HG02759 (cell line): ENCODE measurements around the gene WAPL.
"Not testable (repeated sequence)": the region's sequence is repeated elsewhere in the genome, so short reads cannot be mapped to it uniquely, and the experiment has no call there.

Experiments used
- ATAC-seq: cut with Tn5 transposase; IDR thresholded peaks from one replicate; pipeline ENCODE4 v1.9.1; 2021; ENCODE audit warnings: mild to moderate bottlenecking, moderate library complexity; ENCODE audit not compliant: unreplicated experiment

The WAPL gene

GRCh38 chr10:86521678-86522509, at the start of gene WAPL:
Gene WAPL (minus strand): TSS chr10:86521792. CDS start chr10:86518069, 3,723 bp downstream.
- ATAC-seq: peak; percentile 96

DNA sequence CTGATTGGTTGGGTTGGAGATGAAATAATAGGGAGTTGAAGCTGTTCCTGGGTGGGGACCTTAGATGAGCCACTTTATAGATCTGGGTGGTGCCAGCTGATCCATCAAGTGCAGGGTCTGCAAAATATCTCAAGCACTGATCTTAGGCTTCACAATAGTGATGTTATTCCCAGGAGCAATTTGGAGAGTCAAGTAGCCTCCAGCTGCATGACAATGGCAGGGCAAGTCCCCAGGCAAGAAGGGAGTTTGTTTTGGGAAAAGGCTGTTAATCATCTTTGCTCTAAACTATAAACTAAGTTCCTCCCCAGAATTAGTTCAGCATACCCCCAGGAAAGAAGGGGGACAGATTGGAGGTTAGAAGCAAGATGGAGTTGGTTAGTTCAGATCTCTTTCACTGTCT, 47.7 kb upstream of the WAPL start:
- no peak for ATAC-seq

- not testable (repeated sequence) for ATAC-seq
Measured at GRCh38 chr10:86566518-86566917, 44.9 kb upstream of the WAPL start.

GRCh38 chr10:86563338-86563737, 41.7 kb upstream of the WAPL start:
- not testable (repeated sequence) for ATAC-seq

DNA sequence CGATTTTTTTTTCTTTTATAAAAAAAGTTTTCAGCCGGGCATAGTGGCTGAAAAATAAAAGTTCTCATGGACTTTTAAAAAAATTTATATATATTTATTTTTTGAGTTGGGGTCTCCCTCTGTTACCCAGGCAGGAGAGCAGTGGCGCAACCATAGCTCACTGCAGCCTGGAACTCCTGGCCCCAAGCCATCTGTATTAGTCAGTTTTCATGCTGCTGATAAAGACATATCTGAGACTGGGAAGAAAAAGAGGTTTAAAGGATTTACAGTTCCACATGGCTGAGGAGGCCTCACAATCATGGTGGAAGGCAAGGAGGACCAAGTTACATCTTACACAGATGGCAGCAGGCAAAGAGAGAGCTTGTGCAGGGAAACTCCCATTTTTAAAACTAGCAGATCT, 37.1 kb upstream of the WAPL start:
- not testable (repeated sequence) for ATAC-seq

GRCh38 chr10:86556933-86557649, 35.5 kb upstream of the WAPL start:
- ATAC-seq: no peak

GRCh38 chr10:86556532-86556931, 34.9 kb upstream of the WAPL start:
- ATAC-seq: no peak

- ATAC-seq: no peak
Measured at GRCh38 chr10:86553639-86554038, 32.0 kb upstream of the WAPL start.

DNA sequence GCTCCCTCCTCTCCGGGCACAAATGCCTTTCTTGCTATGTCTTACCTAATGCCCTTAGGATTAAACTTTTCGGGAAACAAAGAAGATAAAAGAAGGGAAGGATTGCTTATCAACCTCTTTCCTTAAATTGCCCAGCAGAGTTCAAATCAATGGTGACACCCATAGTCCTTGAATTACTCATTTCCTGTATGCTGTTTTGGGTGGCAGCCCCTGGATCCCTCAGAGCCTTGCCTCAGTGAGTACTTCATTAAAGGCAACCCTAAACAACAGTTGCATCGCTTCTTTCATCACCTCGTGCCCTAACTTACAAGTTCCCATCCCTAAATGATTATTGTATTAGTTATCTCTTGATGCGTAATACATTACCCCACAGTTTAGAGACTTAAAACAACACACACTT, 31.6 kb upstream of the WAPL start:
- ATAC-seq: no peak

DNA sequence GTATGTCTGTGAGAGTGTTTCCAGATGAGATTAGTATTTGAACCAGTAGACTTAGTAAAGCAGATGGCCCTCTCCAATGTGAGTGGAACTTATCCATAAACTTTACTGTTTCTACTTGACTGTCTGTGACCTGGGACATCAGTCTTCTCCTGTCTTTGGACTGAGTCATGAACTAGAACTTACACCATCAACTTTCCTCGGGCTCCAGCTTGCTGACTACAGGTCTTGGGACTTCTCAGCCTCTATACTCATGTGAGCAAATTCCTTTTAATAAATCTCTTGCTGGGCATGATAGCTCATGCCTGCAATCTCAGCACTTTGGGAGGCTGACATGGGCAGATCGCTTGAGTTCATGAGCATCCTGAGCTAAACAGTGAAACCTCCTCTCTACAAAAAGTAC, 25.7 kb upstream of the WAPL start:
- ATAC-seq: no peak

DNA sequence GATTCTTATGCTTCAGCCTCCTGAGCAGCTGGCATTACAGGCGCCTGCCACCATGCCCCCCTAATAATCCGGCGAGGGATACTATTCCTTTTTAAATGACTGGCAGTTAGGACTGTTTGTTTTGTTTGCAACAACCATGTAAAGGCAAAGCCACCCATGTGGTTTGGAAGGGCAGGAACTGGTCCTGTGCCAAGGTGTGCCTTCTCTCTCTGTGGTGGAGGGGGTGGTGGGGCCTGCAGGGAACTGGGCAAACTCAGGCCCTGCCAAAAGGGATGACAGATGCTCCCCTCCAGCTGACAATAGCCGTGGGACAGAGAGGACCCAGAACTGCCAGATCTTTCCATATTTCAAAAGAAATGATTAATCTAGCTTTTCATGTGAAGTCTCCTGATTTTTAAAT, 23.5 kb upstream of the WAPL start:
- ATAC-seq: no peak

DNA sequence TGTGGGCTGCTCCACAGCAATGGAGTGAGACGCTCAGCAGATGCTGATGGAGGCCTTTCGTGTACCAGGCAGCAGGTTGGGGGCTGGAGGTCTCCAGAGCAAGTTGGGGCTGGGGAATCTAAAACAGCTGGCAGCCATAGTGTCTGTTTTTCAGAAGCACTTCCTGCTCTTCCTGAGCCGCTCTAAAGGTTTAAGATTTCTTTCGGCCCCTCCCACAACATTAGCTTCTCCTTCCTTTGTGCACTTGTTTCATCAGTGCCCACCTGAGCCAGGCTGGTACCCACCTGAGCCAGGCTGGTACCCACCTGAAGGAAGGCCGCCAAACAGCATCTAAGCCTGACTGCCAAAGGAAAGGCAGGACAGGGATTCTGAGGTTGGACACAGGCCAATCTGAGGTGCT, 18.4 kb upstream of the WAPL start:
- no peak for ATAC-seq

DNA sequence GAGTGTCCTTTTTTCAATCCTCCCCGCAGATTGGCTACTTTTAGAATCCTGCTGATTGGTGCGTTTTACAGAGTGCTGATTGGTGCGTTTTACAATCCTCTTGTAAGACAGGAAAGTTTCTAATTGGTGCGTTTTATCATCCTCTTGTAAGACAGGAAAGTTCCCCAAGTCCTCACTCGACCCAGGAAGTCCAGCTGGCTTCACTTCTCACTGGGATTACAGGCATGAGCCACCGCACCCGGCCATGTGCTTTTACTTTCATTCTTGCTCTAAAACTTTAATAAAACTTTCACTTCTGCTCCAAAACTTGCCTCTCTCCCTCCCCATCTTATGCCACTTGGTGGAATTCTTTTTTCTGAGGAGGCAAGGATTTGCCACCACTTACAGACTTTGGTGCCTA, 17.0 kb upstream of the WAPL start:
- ATAC-seq: no peak

- not testable (repeated sequence) for ATAC-seq
Measured at GRCh38 chr10:86538040-86538439, 16.4 kb upstream of the WAPL start.

GRCh38 chr10:86536294-86536861, 14.8 kb upstream of the WAPL start:
- ATAC-seq: no peak

GRCh38 chr10:86535132-86535882, 13.7 kb upstream of the WAPL start:
- peak; percentile 36 for ATAC-seq

GRCh38 chr10:86533328-86533727, 11.7 kb upstream of the WAPL start:
- ATAC-seq: no peak

DNA sequence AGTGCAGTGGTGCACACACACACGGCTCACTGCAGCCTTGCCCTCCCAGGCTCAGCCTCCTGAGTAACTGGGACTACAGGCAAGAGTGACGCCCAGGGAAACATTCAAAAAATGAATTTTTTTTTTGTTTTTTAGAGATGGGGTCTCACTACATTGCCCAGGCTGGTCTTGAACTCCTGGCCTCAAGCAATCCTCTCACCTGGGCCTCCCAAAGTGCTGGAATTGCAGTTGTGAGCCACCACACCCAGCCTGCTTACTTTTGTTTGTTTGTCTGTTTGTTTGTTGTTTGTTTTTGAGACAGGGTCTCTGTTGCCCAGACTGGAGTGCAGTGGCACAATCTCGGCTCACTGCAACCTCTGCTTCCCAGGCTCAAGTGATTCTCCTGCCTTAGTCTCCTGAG, 7.1 kb upstream of the WAPL start:
- ATAC-seq: not testable (repeated sequence)

DNA sequence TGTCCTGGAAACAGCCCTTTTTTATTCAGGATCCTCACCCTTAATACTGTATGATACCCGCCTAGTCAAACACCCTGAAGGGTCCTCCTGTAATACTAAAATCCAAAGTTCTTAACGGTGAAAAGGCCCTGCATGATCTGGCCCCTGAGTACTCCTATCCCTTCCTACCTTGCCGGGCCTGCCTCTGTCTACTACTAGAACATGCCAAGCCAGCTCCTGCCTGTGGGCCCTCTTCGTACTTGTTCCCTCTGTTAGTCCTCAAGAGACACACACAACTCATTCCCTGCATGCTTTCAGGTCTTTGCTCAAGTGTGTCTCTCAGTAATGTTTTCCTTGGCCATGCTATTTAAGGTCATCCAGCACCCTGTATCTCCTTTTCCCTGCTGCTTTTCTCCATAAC, 5.0 kb upstream of the WAPL start:
- ATAC-seq: no peak

DNA sequence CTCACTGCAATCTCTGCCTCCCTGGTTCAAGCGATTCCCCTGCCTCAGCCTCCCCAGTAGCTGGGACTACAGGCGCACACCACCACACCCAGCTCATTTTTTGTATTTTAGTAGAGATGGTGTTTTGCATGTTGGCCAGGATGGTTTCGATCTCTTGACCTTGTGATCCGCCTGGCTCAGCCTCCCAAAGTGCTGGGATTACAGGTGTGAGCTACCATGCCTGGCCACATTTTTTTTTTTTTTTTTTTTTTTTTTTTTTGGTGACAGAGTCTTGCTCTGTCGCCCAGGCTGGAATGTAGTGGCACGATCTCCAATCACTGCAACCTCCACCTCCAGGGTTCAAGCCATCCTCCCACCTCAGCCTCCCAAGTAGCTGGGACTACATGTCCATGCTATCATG, 4.1 kb upstream of the WAPL start:
- ATAC-seq: not testable (repeated sequence)
